Endodermal cell (in vitro differentiated cells): ENCODE measurements around the gene JAML. TPM values are rescaled to one million over a fixed set of nuclear protein-coding genes. Genes with fewer than 3 reads are reported as not detected.

Experiments
- DNase-seq: peaks from one replicate; pipeline ENCODE4 v3.0.0-alpha.2; 2017
- H3K27ac ChIP-seq: 2 replicates; pipeline ENCODE4 v1.5.1; 2013; ENCODE audit warnings: mild to moderate bottlenecking, low read depth, low read length, moderate library complexity
- H3K27me3 ChIP-seq: 2 replicates; pipeline ENCODE4 v1.6.1; 2013; ENCODE audit warnings: mild to moderate bottlenecking, low read length, moderate library complexity; ENCODE audit not compliant: insufficient read depth, control insufficient read depth, poor library complexity, severe bottlenecking
- H3K36me3 ChIP-seq: 2 replicates; pipeline ENCODE4 v1.7.0; 2013; ENCODE audit warnings: mild to moderate bottlenecking, low read length, moderate library complexity; ENCODE audit not compliant: control insufficient read depth, insufficient read depth
- H3K4me1 ChIP-seq: one replicate; pipeline ENCODE4 v1.7.0; 2013; ENCODE audit warnings: low read length; ENCODE audit not compliant: control insufficient read depth, insufficient read depth
- H3K4me3 ChIP-seq: 2 replicates; pipeline ENCODE4 v1.5.1; 2013; ENCODE audit warnings: mild to moderate bottlenecking, low read length, moderate library complexity
- H3K9ac ChIP-seq: 2 replicates; pipeline ENCODE4 v1.6.1; 2013; ENCODE audit warnings: mild to moderate bottlenecking, low read length, moderate library complexity; ENCODE audit not compliant: poor library complexity, severe bottlenecking; ENCODE audit errors: extremely low read depth
- H3K9me3 ChIP-seq: 2 replicates; pipeline ENCODE4 v1.6.1; 2013; ENCODE audit warnings: mild to moderate bottlenecking, low read length, moderate library complexity; ENCODE audit not compliant: control insufficient read depth
- H3K27ac Mint-ChIP-seq: 2 replicates; pipeline ENCODE4 v1.8.0; 2020; ENCODE audit warnings: mixed read lengths
- H3K27me3 Mint-ChIP-seq: 2 replicates; pipeline ENCODE4 v1.8.0; 2021; ENCODE audit warnings: mild to moderate bottlenecking, mixed read lengths; ENCODE audit not compliant: insufficient read depth
- H3K36me3 Mint-ChIP-seq: 2 replicates; pipeline ENCODE4 v1.8.0; 2020; ENCODE audit warnings: low read depth, mixed read lengths
- H3K4me1 Mint-ChIP-seq: 2 replicates; pipeline ENCODE4 v1.8.0; 2020; ENCODE audit warnings: mixed read lengths
- H3K4me3 Mint-ChIP-seq: 2 replicates; pipeline ENCODE4 v1.8.0; 2020; ENCODE audit warnings: mild to moderate bottlenecking, moderate library complexity, mixed read lengths
- H3K9me3 Mint-ChIP-seq: 2 replicates; pipeline ENCODE4 v1.8.0; 2020; ENCODE audit warnings: mild to moderate bottlenecking, mixed read lengths
- WGBS, 2 experiments: methylation state at CpG; one replicate each; pipeline versions ENCODE4 v1.1.5 to v1.1.7; 2013; ENCODE audit warnings: missing lambda C conversion rate in 2 of 2, mixed read lengths in 1 of 2; ENCODE audit not compliant: insufficient coverage in 1 of 2, insufficient read length in 1 of 2; 5-methylcytosine and 5-hydroxymethylcytosine counted together
- total RNA-seq, 2 donors: library from RNA; stranded (reverse); fragmentation: NEBNext Ultra II Directional in 1 of 2; extraction: Animal tissue kit (Norgen Biotek cat#: 25700) in 1 of 2; gene quantifications; 2 replicates in 1 of 2; 3 replicates in 1 of 2; pipeline ENCODE4 v1.2.1, GENCODE V29; 2021
- TF ChIP-seq, protein P1 (sequence below): fragments of 200-600 bp; sonication (generic); conservative IDR thresholded peaks from 2 replicates; pipeline ENCODE4 v1.5.0; 2021; ENCODE audit warnings: antibody characterized with exemption, mild to moderate bottlenecking

The JAML gene
- total RNA-seq, 2 donors from 2014 or later, result 0.40 to 0.55 TPM

DNA sequence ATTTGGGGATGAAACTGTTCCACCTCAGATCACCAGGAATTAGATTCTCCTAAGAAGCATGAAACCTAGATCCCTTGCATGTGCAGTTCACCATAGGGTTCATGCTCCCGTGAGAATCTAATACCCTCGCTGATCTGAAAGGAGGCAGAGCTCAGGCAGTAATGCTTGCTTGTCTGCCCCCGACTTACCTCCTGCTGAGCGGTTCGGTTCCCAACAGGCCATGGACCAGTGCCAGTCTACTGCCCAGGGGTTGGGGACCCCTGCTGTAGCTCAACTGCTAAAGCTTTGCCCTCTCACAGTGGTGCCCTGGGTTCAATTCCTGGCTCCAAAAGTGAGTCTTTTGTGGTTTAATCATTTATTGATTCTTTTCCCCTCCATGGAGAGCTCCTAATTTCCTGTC lies 3.4 kb downstream of the JAML start:
- Histone ChIP-seq H3K27ac (no peak overlapping the region), H3K9me3 (no peaks in the 10 kb centered on the region), H3K4me3 (no peak overlapping the region), H3K9ac (no peak overlapping the region), H3K36me3 (no peaks in the 10 kb centered on the region), H3K27me3 (no peaks in the 10 kb centered on the region), H3K4me1 (no peaks in the 10 kb centered on the region)
- H3K27ac Mint-ChIP-seq, result no peak overlapping the region
- WGBS, 2 experiments, result 84 to 100% methylated on average over 2 to 5 of the region's 5 CpGs
- H3K27me3 Mint-ChIP-seq, result peaks cover 20% of the 10 kb centered on the region
- no peak overlapping the region for H3K4me3 Mint-ChIP-seq
- TF ChIP-seq, protein P1, sequence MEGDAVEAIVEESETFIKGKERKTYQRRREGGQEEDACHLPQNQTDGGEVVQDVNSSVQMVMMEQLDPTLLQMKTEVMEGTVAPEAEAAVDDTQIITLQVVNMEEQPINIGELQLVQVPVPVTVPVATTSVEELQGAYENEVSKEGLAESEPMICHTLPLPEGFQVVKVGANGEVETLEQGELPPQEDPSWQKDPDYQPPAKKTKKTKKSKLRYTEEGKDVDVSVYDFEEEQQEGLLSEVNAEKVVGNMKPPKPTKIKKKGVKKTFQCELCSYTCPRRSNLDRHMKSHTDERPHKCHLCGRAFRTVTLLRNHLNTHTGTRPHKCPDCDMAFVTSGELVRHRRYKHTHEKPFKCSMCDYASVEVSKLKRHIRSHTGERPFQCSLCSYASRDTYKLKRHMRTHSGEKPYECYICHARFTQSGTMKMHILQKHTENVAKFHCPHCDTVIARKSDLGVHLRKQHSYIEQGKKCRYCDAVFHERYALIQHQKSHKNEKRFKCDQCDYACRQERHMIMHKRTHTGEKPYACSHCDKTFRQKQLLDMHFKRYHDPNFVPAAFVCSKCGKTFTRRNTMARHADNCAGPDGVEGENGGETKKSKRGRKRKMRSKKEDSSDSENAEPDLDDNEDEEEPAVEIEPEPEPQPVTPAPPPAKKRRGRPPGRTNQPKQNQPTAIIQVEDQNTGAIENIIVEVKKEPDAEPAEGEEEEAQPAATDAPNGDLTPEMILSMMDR, result no peak
- H3K4me1 Mint-ChIP-seq, result peaks cover 3% of the 10 kb centered on the region
- no peaks in the 10 kb centered on the region for H3K36me3 Mint-ChIP-seq
- no peak for DNase-seq
- H3K9me3 Mint-ChIP-seq, result no peaks in the 10 kb centered on the region

DNA sequence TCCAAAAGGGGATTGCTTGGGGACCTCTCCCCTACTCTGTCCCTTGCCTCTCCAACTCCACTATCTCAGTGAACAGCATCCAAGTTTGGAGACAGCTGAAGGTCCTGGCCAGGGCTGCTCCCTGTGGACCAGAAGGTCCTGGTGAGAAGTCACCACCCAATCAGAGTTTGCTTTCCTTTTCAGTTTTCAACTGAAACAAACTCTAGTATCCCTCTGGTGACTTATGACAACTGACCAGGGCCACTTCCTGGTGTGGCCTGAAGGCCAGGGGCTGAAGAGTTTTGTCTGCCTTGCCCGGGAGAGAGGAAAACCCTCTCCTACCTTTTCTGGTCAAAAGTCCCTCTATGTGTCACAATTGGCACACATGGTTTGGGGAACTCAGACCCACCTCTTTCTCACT lies 5.1 kb downstream of the JAML start:
- Mint-ChIP-seq H3K4me1 (peaks cover 3% of the 10 kb centered on the region), H3K27me3 (peaks cover 16% of the 10 kb centered on the region), H3K9me3 (no peaks in the 10 kb centered on the region), H3K4me3 (no peak overlapping the region), H3K27ac (no peak overlapping the region), H3K36me3 (no peaks in the 10 kb centered on the region)
- no peaks in the 10 kb centered on the region for H3K9me3 ChIP-seq
- no peak overlapping the region for H3K9ac ChIP-seq
- no peak for DNase-seq
- TF ChIP-seq, protein P1, result no peak
- H3K36me3 ChIP-seq, result no peaks in the 10 kb centered on the region
- no peak overlapping the region for H3K4me3 ChIP-seq
- no peaks in the 10 kb centered on the region for H3K27me3 ChIP-seq
- WGBS, 2 experiments, result 100% methylated on average over 1 of the region's 1 CpG; no CpG with 5 or more reads in 1 of the 2 experiments
- H3K4me1 ChIP-seq, result no peaks in the 10 kb centered on the region
- no peak overlapping the region for H3K27ac ChIP-seq

DNA sequence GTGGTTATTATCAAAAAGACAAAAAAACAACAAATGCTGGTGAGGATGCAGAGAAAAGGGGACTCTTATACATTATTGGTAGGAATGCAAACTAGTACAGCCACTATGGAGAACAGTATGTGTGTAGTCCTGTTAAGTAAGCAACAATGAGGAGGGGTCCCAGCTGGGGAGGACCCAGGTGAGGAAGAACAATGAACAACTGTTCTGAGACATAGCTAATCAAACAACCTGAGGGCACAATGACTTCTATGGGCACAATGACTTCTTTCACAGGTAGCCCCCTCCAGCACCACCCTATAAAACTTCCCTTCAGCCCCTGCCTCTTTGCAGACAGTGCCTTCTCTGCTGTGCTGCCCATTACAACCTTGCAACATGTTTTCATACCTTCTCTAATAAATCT lies 5.6 kb downstream of the JAML start:
- Histone ChIP-seq H3K9ac (no peak overlapping the region), H3K9me3 (no peaks in the 10 kb centered on the region), H3K27ac (no peak overlapping the region), H3K36me3 (no peaks in the 10 kb centered on the region), H3K27me3 (no peaks in the 10 kb centered on the region), H3K4me3 (no peak overlapping the region), H3K4me1 (no peaks in the 10 kb centered on the region)
- peaks cover 3% of the 10 kb centered on the region for H3K4me1 Mint-ChIP-seq
- H3K36me3 Mint-ChIP-seq, result no peaks in the 10 kb centered on the region
- DNase-seq, result no peak
- TF ChIP-seq, protein P1, result no peak
- H3K9me3 Mint-ChIP-seq, result no peaks in the 10 kb centered on the region
- peaks cover 16% of the 10 kb centered on the region for H3K27me3 Mint-ChIP-seq
- H3K27ac Mint-ChIP-seq, result no peak overlapping the region
- no peak overlapping the region for H3K4me3 Mint-ChIP-seq
